MCF 10A (cell line): Measurements from ENCODE around the gene SORL1. TPM values are rescaled to one million over a fixed set of nuclear protein-coding genes. Genes with fewer than 3 reads are reported as not detected.

Experiments
- BruUV-seq: library from RNA; stranded (reverse); fragments of 400-500 nt; replicated peaks from 2 replicates; lab custom pipeline; 2021; lab: Mats Ljungman, UMichigan
- CTCF ChIA-PET: fragments of 300-600 bp; sonication (Branson Sonifier 250); formaldehyde crosslinking; extraction: SDS; loops from one replicate; lab custom pipeline; 2021; ENCODE audit warnings: antibody characterized with exemption, inconsistent platforms; lab: Yijun Ruan, JAX
- POLR2A ChIA-PET: fragments of 300-600, 350-650 bp; sonication (Branson Sonifier 250); formaldehyde crosslinking; extraction: SDS; loops from one replicate; lab custom pipeline; 2020; ENCODE audit warnings: antibody characterized with exemption, inconsistent platforms; lab: Yijun Ruan, JAX
- DNase-seq: peaks from one replicate; pipeline ENCODE4 v3.0.0-alpha.2; 2018; ENCODE audit not compliant: unreplicated experiment
- H3K27ac Mint-ChIP-seq: one replicate; pipeline ENCODE4 v1.8.0; 2022; ENCODE audit warnings: mild to moderate bottlenecking, low read depth, mixed read lengths; ENCODE audit not compliant: unreplicated experiment
- H3K27me3 Mint-ChIP-seq: one replicate; pipeline ENCODE4 v1.8.0; 2022; ENCODE audit warnings: mixed read lengths; ENCODE audit not compliant: insufficient read depth, unreplicated experiment
- H3K36me3 Mint-ChIP-seq: one replicate; pipeline ENCODE4 v1.8.0; 2022; ENCODE audit warnings: mild to moderate bottlenecking, moderate library complexity, mixed read lengths; ENCODE audit not compliant: insufficient read depth, unreplicated experiment
- H3K4me1 Mint-ChIP-seq: one replicate; pipeline ENCODE4 v1.8.0; 2022; ENCODE audit warnings: mixed read lengths; ENCODE audit not compliant: insufficient read depth, unreplicated experiment
- H3K4me3 Mint-ChIP-seq: one replicate; pipeline ENCODE4 v1.8.0; 2022; ENCODE audit warnings: mild to moderate bottlenecking, moderate library complexity, mixed read lengths; ENCODE audit not compliant: unreplicated experiment
- H3K9me3 Mint-ChIP-seq: one replicate; pipeline ENCODE4 v1.8.0; 2022; ENCODE audit warnings: mixed read lengths; ENCODE audit not compliant: unreplicated experiment
- CTCF ChIP-seq: fragments of 200-600 bp; IDR thresholded peaks from one replicate; pipeline ENCODE4 v1.8.0; 2022; ENCODE audit warnings: antibody characterized with exemption, mild to moderate bottlenecking; ENCODE audit not compliant: unreplicated experiment
- intact Hi-C: fragments of 100-400 bp; cut with micrococcal nuclease; formaldehyde crosslinking; loops from 2 replicates; pipeline ENCODE4 v1.14.1; 2022
- total RNA-seq: library from RNA; stranded (reverse); gene quantifications from 2 replicates; pipeline ENCODE4 v1.2.3, GENCODE V29; 2022

The SORL1 gene
- total RNA-seq, 1 experiment from 2014 or later = 5.9 TPM

GRCh38 chr11:121613724-121614123, 161.6 kb downstream of the SORL1 start:
- TF ChIP-seq CTCF = no peak
- peaks cover 9% of the 10 kb centered on the region for H3K4me1 Mint-ChIP-seq
- no peak for DNase-seq
- no peak overlapping the region for H3K27ac Mint-ChIP-seq
- ChIA-PET POLR2A (no interaction called here), CTCF (no interaction called here)
- H3K27me3 Mint-ChIP-seq = no peaks in the 10 kb centered on the region
- no TSS peak for BruUV-seq
- intact Hi-C loops = no loop called here
- no peaks in the 10 kb centered on the region for H3K9me3 Mint-ChIP-seq
- peaks cover 7% of the 10 kb centered on the region for H3K36me3 Mint-ChIP-seq
- H3K4me3 Mint-ChIP-seq = no peak overlapping the region

- Mint-ChIP-seq H3K9me3 (no peaks in the 10 kb centered on the region), H3K4me1 (peaks cover 9% of the 10 kb centered on the region), H3K27ac (no peak overlapping the region), H3K36me3 (peaks cover 7% of the 10 kb centered on the region), H3K4me3 (no peak overlapping the region), H3K27me3 (no peaks in the 10 kb centered on the region)
- DNase-seq = no peak
- TF ChIP-seq CTCF = no peak
- no TSS peak for BruUV-seq
- POLR2A ChIA-PET = no interaction called here
- intact Hi-C loops = no loop called here
- CTCF ChIA-PET = no interaction called here
Observed at GRCh38 chr11:121614636-121615240, 162.6 kb downstream of the SORL1 start.

- no peak for TF ChIP-seq CTCF
- Mint-ChIP-seq H3K27me3 (no peaks in the 10 kb centered on the region), H3K36me3 (peaks cover 7% of the 10 kb centered on the region), H3K4me3 (no peak overlapping the region), H3K27ac (no peak overlapping the region), H3K4me1 (peaks cover 9% of the 10 kb centered on the region), H3K9me3 (no peaks in the 10 kb centered on the region)
- peak; percentile 21 for DNase-seq
- POLR2A ChIA-PET = no interaction called here
- BruUV-seq = no TSS peak
- intact Hi-C loops = no loop called here
- CTCF ChIA-PET = no interaction called here
Observed at GRCh38 chr11:121615501-121615900, 163.4 kb downstream of the SORL1 start.

GRCh38 chr11:121618516-121618915, 166.4 kb downstream of the SORL1 start:
- no peak for DNase-seq
- peaks cover 7% of the 10 kb centered on the region for H3K36me3 Mint-ChIP-seq
- TF ChIP-seq CTCF = no peak
- H3K4me1 Mint-ChIP-seq = peaks cover 9% of the 10 kb centered on the region
- H3K27ac Mint-ChIP-seq = no peak overlapping the region
- BruUV-seq = no TSS peak
- H3K27me3 Mint-ChIP-seq = no peaks in the 10 kb centered on the region
- ChIA-PET CTCF (interaction anchor here (0.7 kb wide), 1 partner anchor 11 kb away, joined by 3 read pairs; no protein-coding TSS in a partner anchor), POLR2A (interaction anchor here (0.6 kb wide), 1 partner anchor 238 kb away, joined by 3 read pairs; no protein-coding TSS in a partner anchor)
- intact Hi-C loops = no loop called here
- H3K9me3 Mint-ChIP-seq = no peaks in the 10 kb centered on the region
- H3K4me3 Mint-ChIP-seq = no peak overlapping the region
